Measurements from ENCODE around the gene HAPSTR1. TPM values are rescaled to one million over a fixed set of nuclear protein-coding genes. Genes with fewer than 3 reads are reported as not detected.
A peak's percentile ranks its signal among the peaks of the same experiment; 100 is the strongest.

Gene HAPSTR1
- total RNA-seq, 1 experiment from 2014 or later, result 49.9 TPM

DNA sequence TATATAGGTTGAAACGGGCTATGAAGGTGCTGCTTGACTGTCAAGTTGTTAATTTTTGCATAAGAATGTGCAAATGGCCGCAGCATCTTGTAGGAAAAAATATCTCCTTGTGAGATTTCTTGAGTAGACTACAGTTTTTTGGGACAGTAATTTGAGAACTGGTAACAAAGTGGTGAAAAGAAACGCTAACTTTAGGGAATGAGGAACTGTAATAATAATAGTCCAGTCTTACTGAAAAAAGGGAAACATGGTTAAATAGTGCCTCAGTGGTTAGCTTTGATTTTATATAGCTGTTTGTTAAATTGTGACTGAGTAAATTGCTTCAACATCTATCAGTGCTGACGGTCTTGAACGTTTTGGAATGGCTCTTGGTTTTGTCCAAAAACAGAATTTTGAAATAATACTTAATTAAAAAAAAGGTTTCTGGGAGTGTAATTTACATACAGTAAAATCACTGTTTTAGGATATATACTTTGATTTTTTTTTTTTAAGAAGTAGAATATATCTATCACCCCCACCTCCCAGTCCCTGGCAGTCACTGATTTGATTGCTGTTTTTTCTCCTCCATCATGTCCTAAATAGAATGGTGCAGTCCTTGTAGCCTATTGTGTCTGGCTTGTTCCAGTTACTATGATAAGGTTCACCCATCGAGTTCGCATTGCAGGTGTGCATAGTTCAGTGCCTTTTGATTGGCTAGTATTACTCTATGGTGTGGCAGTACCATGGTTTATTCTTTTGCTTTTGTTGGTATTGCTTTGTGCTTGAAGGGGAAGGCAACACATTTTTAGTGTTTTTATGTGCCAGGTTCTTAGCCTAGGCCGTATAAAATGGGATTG lies 2.8 kb downstream of the HAPSTR1 start:
- H3K36me3 ChIP-seq (ENCODE audit: control insufficient read depth, insufficient read depth, low read length), result peaks cover 34% of the 10 kb centered on the region
- no peaks in the 10 kb centered on the region for H3K9me3 ChIP-seq (ENCODE audit: control insufficient read depth, insufficient read depth, low read depth, low read length)
- peak overlapping the region; percentile 75 for H3K27ac ChIP-seq (ENCODE audit: low read length)
- POLR2A ChIA-PET, result no interaction called here
- DNase-seq (ENCODE audit: low read depth, low spot score), result no peak
- CTCF ChIA-PET, result interaction anchor here (0.6 to 0.7 kb wide), 2 partner anchors 85 to 431 kb away, joined by 3 to 4 read pairs; no protein-coding TSS in a partner anchor
- no peaks in the 10 kb centered on the region for H3K27me3 ChIP-seq (ENCODE audit: control insufficient read depth, insufficient read depth, low read length)
- BruUV-seq (replicated peaks), result no TSS peak
- H3K4me1 ChIP-seq (ENCODE audit: control insufficient read depth, insufficient read depth, low read length), result peaks cover 49% of the 10 kb centered on the region
- in situ Hi-C loops (cut with HindIII; ENCODE audit: low pct_unique_long_range_greater_than_20kb, low sequenced_read_pairs), result no loop called here
- TF ChIP-seq, protein P1, sequence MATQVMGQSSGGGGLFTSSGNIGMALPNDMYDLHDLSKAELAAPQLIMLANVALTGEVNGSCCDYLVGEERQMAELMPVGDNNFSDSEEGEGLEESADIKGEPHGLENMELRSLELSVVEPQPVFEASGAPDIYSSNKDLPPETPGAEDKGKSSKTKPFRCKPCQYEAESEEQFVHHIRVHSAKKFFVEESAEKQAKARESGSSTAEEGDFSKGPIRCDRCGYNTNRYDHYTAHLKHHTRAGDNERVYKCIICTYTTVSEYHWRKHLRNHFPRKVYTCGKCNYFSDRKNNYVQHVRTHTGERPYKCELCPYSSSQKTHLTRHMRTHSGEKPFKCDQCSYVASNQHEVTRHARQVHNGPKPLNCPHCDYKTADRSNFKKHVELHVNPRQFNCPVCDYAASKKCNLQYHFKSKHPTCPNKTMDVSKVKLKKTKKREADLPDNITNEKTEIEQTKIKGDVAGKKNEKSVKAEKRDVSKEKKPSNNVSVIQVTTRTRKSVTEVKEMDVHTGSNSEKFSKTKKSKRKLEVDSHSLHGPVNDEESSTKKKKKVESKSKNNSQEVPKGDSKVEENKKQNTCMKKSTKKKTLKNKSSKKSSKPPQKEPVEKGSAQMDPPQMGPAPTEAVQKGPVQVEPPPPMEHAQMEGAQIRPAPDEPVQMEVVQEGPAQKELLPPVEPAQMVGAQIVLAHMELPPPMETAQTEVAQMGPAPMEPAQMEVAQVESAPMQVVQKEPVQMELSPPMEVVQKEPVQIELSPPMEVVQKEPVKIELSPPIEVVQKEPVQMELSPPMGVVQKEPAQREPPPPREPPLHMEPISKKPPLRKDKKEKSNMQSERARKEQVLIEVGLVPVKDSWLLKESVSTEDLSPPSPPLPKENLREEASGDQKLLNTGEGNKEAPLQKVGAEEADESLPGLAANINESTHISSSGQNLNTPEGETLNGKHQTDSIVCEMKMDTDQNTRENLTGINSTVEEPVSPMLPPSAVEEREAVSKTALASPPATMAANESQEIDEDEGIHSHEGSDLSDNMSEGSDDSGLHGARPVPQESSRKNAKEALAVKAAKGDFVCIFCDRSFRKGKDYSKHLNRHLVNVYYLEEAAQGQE (IDR thresholded peaks at IDR 0.05; ENCODE audit: insufficient read depth in 1 of 2, low read depth in 2 of 2, low read length in 1 of 2), result no peak
- TF ChIP-seq TCF7L2 (IDR thresholded peaks at IDR 0.05; ENCODE audit: low read depth, low read length), result no peak
- TF ChIP-seq, protein P2, sequence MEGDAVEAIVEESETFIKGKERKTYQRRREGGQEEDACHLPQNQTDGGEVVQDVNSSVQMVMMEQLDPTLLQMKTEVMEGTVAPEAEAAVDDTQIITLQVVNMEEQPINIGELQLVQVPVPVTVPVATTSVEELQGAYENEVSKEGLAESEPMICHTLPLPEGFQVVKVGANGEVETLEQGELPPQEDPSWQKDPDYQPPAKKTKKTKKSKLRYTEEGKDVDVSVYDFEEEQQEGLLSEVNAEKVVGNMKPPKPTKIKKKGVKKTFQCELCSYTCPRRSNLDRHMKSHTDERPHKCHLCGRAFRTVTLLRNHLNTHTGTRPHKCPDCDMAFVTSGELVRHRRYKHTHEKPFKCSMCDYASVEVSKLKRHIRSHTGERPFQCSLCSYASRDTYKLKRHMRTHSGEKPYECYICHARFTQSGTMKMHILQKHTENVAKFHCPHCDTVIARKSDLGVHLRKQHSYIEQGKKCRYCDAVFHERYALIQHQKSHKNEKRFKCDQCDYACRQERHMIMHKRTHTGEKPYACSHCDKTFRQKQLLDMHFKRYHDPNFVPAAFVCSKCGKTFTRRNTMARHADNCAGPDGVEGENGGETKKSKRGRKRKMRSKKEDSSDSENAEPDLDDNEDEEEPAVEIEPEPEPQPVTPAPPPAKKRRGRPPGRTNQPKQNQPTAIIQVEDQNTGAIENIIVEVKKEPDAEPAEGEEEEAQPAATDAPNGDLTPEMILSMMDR (IDR thresholded peaks at IDR 0.05), result no peak
- no peak for TF ChIP-seq SIN3A (IDR thresholded peaks at IDR 0.05; ENCODE audit: borderline replicate concordance, insufficient read depth, low read depth, low read length)
- TF ChIP-seq POLR2AphosphoS5 (IDR thresholded peaks at IDR 0.05; ENCODE audit: low read depth, low read length), result no peak
- H3K4me3 ChIP-seq (ENCODE audit: low read depth in 2 of 2, low read length in 2 of 2), result peak overlapping the region; percentile 91 to 93
- no peak for ATAC-seq
- intact Hi-C loops (cut with micrococcal nuclease; ENCODE audit: unreplicated experiment), result loop anchor here (10.0 kb wide), 1 partner anchor 139 kb away; no protein-coding TSS in a partner anchor

DNA sequence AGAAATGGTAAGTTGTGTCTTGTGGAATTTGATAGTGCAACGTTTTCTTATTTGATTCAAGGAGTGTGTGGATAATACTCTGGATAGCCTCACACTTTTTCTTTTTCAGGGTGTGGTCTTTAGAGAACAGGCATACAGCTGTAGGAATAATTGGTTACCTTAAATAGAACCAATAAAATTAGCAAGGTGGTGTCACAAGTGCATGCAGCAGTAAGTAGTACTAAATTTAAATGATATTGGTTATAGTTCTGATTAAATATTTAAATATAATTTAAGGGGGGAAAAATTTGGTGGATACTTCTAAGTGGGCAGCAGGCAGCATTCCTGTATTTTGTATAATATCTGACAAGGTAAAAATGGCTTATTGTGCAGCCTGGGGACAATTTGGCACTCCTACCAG lies 3.7 kb downstream of the HAPSTR1 start:
- POLR2A ChIA-PET, result no interaction called here
- intact Hi-C loops (cut with micrococcal nuclease; ENCODE audit: unreplicated experiment), result loop anchor here (10.0 kb wide), 1 partner anchor 140 kb away; no protein-coding TSS in a partner anchor

More for the DNA sequence above, 3.7 kb downstream of the HAPSTR1 start:
- ATAC-seq (no peak), DNase-seq (ENCODE audit: low read depth, low spot score) (no peak)
- CTCF ChIA-PET, result no interaction called here
- in situ Hi-C loops (cut with HindIII; ENCODE audit: low pct_unique_long_range_greater_than_20kb, low sequenced_read_pairs), result no loop called here
- Histone ChIP-seq H3K4me1 (ENCODE audit: control insufficient read depth, insufficient read depth, low read length) (peaks cover 52% of the 10 kb centered on the region), H3K27ac (ENCODE audit: low read length) (no peak overlapping the region), H3K36me3 (ENCODE audit: control insufficient read depth, insufficient read depth, low read length) (peaks cover 34% of the 10 kb centered on the region), H3K9me3 (ENCODE audit: control insufficient read depth, insufficient read depth, low read depth, low read length) (no peaks in the 10 kb centered on the region), H3K27me3 (ENCODE audit: control insufficient read depth, insufficient read depth, low read length) (no peaks in the 10 kb centered on the region), H3K4me3 (ENCODE audit: low read depth in 2 of 2, low read length in 2 of 2) (peak overlapping the region; percentile 91 to 93; a peak in 3 of 4 replicates)
- TF ChIP-seq, protein P1 (IDR thresholded peaks at IDR 0.05; ENCODE audit: insufficient read depth in 1 of 2, low read depth in 2 of 2, low read length in 1 of 2), result no peak
- TF ChIP-seq POLR2AphosphoS5 (IDR thresholded peaks at IDR 0.05; ENCODE audit: low read depth, low read length) (no peak), TCF7L2 (IDR thresholded peaks at IDR 0.05; ENCODE audit: low read depth, low read length) (no peak), SIN3A (IDR thresholded peaks at IDR 0.05; ENCODE audit: borderline replicate concordance, insufficient read depth, low read depth, low read length) (no peak)
- TF ChIP-seq, protein P2 (IDR thresholded peaks at IDR 0.05), result no peak
- no TSS peak for BruUV-seq (replicated peaks)

All from Panc1 (cell line).